ENCODE data around the gene CCR9. TPM values are rescaled to one million over a fixed set of nuclear protein-coding genes. Genes with fewer than 3 reads are reported as not detected.

Gene CCR9
- polyA plus RNA-seq, 1 donor from 2014 or later: not detected

DNA sequence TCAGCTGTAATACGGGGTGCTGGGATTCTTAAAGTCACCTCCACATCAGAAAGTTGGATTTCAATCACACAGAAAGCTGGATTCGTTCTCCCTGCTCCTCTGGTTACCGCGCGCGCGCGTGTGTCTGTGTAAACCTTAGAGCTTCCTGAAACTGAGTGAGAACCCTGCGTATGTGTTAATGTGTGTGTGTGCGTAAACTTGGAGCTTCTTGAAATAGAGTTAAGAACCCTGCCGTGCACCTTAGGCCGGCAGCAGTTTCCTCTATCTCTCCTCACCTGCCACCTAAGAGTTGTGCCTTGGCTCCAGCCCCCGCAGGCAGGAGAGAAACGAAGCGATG lies 45.0 kb upstream of the CCR9 start:
- H3K27me3 ChIP-seq (ENCODE audit: insufficient read depth, low read depth, low read length): peaks cover 4% of the 10 kb centered on the region
- no peaks in the 10 kb centered on the region for H3F3A ChIP-seq (ENCODE audit: insufficient read depth, low read length, poor library complexity, severe bottlenecking)
- peak overlapping the region; percentile 77 for H3K4me2 ChIP-seq (ENCODE audit: low read length)
- H3K79me2 ChIP-seq (replicated peaks; ENCODE audit: insufficient read depth, low read length): peaks cover 16% of the 10 kb centered on the region
- peak overlapping the region; percentile 98 for H3K4me3 ChIP-seq (ENCODE audit: low read length)
- no peak for TF ChIP-seq SMC3 (conservative IDR thresholded peaks at IDR 0.05; ENCODE audit: poor library complexity)
- TF ChIP-seq MXI1 (conservative IDR thresholded peaks at IDR 0.05; ENCODE audit: poor library complexity, severe bottlenecking): no peak
- TF ChIP-seq, protein P1, sequence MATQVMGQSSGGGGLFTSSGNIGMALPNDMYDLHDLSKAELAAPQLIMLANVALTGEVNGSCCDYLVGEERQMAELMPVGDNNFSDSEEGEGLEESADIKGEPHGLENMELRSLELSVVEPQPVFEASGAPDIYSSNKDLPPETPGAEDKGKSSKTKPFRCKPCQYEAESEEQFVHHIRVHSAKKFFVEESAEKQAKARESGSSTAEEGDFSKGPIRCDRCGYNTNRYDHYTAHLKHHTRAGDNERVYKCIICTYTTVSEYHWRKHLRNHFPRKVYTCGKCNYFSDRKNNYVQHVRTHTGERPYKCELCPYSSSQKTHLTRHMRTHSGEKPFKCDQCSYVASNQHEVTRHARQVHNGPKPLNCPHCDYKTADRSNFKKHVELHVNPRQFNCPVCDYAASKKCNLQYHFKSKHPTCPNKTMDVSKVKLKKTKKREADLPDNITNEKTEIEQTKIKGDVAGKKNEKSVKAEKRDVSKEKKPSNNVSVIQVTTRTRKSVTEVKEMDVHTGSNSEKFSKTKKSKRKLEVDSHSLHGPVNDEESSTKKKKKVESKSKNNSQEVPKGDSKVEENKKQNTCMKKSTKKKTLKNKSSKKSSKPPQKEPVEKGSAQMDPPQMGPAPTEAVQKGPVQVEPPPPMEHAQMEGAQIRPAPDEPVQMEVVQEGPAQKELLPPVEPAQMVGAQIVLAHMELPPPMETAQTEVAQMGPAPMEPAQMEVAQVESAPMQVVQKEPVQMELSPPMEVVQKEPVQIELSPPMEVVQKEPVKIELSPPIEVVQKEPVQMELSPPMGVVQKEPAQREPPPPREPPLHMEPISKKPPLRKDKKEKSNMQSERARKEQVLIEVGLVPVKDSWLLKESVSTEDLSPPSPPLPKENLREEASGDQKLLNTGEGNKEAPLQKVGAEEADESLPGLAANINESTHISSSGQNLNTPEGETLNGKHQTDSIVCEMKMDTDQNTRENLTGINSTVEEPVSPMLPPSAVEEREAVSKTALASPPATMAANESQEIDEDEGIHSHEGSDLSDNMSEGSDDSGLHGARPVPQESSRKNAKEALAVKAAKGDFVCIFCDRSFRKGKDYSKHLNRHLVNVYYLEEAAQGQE (IDR thresholded peaks at IDR 0.05; ENCODE audit: borderline replicate concordance): no peak
- no peak for TF ChIP-seq POLR2AphosphoS5 (IDR thresholded peaks at IDR 0.05)
- no peak for TF ChIP-seq EP300 (conservative IDR thresholded peaks at IDR 0.05; ENCODE audit: poor library complexity, severe bottlenecking)
- TF ChIP-seq EZH2 (IDR thresholded peaks at IDR 0.05; ENCODE audit: borderline replicate concordance, insufficient read depth, low read length, poor library complexity, severe bottlenecking): no peak
- no peak for TF ChIP-seq RAD21 (conservative IDR thresholded peaks at IDR 0.05)
- no peak for TF ChIP-seq TAF1 (IDR thresholded peaks at IDR 0.05; ENCODE audit: low read depth)
- TF ChIP-seq CTCF (IDR thresholded peaks at IDR 0.05; ENCODE audit: poor library complexity, severe bottlenecking): no peak
- H4K20me1 ChIP-seq (ENCODE audit: insufficient read depth): no peaks in the 10 kb centered on the region
- H3K9me3 ChIP-seq (ENCODE audit: low read length): no peaks in the 10 kb centered on the region
- H3K9me2 ChIP-seq (ENCODE audit: insufficient read depth, low read length): no peaks in the 10 kb centered on the region
- H3K27ac ChIP-seq (ENCODE audit: low read length): peak overlapping the region; percentile 44
- H2AFZ ChIP-seq (ENCODE audit: low read depth, low read length): peak overlapping the region; percentile 91
- peak overlapping the region; percentile 74 for H3K9ac ChIP-seq (ENCODE audit: low read length)
- no peaks in the 10 kb centered on the region for H3K36me3 ChIP-seq (ENCODE audit: insufficient read depth, low read length)

- Histone ChIP-seq H3K36me3 (ENCODE audit: insufficient read depth, low read length) (no peaks in the 10 kb centered on the region), H2AFZ (ENCODE audit: low read depth, low read length) (peak within 1 kb of the TSS; percentile 91), H3K9ac (ENCODE audit: low read length) (peak within 1 kb of the TSS; percentile 74), H3K4me3 (ENCODE audit: low read length) (peak within 1 kb of the TSS; percentile 98), H3K9me2 (ENCODE audit: insufficient read depth, low read length) (no peaks in the 10 kb centered on the region), H3K27me3 (ENCODE audit: insufficient read depth, low read depth, low read length) (peaks cover 6% of the 10 kb centered on the region), H3K4me2 (ENCODE audit: low read length) (peak within 1 kb of the TSS; percentile 77), H3F3A (ENCODE audit: insufficient read depth, low read length, poor library complexity, severe bottlenecking) (no peaks in the 10 kb centered on the region), H3K79me2 (replicated peaks; ENCODE audit: insufficient read depth, low read length) (peaks cover 16% of the 10 kb centered on the region), H3K27ac (ENCODE audit: low read length) (peak within 1 kb of the TSS; percentile 44), H4K20me1 (ENCODE audit: insufficient read depth) (no peaks in the 10 kb centered on the region), H3K9me3 (ENCODE audit: low read length) (no peaks in the 10 kb centered on the region)
- TF ChIP-seq EZH2 (IDR thresholded peaks at IDR 0.05; ENCODE audit: borderline replicate concordance, insufficient read depth, low read length, poor library complexity, severe bottlenecking): no peak
- TF ChIP-seq POLR2AphosphoS5 (IDR thresholded peaks at IDR 0.05): peak; percentile 62
- TF ChIP-seq SMC3 (conservative IDR thresholded peaks at IDR 0.05; ENCODE audit: poor library complexity): peak; percentile 64
- TF ChIP-seq TAF1 (IDR thresholded peaks at IDR 0.05; ENCODE audit: low read depth): no peak
- TF ChIP-seq RAD21 (conservative IDR thresholded peaks at IDR 0.05): peak; percentile 48
- TF ChIP-seq CTCF (IDR thresholded peaks at IDR 0.05; ENCODE audit: poor library complexity, severe bottlenecking): no peak
- peak; percentile 97 for TF ChIP-seq MXI1 (conservative IDR thresholded peaks at IDR 0.05; ENCODE audit: poor library complexity, severe bottlenecking)
- peak; percentile 44 for TF ChIP-seq EP300 (conservative IDR thresholded peaks at IDR 0.05; ENCODE audit: poor library complexity, severe bottlenecking)
- TF ChIP-seq, protein P1 (IDR thresholded peaks at IDR 0.05; ENCODE audit: borderline replicate concordance): peak; percentile 36
Observed at GRCh38 chr3:45841757-45842491, 44.4 kb upstream of the CCR9 start, which contains the start of gene LZTFL1. Gene LZTFL1, minus strand, starts transcription at chr3:45842119. Its CDS starts 128 bp downstream, at chr3:45841991.
